Stimulated activated CD4-positive, alpha-beta T cell treated with anti-CD3 and anti-CD28 coated beads, TNF-alpha, amount 100 ng/mL, for 4 hours (primary cell): ENCODE data around the gene DDX60.

Source experiments
- DNase-seq, 3 experiments: peaks; one replicate each; pipeline ENCODE4 v3.0.0-alpha.2; 2020; ENCODE audit warnings: low read depth in 3 of 3

Gene DDX60

DNA sequence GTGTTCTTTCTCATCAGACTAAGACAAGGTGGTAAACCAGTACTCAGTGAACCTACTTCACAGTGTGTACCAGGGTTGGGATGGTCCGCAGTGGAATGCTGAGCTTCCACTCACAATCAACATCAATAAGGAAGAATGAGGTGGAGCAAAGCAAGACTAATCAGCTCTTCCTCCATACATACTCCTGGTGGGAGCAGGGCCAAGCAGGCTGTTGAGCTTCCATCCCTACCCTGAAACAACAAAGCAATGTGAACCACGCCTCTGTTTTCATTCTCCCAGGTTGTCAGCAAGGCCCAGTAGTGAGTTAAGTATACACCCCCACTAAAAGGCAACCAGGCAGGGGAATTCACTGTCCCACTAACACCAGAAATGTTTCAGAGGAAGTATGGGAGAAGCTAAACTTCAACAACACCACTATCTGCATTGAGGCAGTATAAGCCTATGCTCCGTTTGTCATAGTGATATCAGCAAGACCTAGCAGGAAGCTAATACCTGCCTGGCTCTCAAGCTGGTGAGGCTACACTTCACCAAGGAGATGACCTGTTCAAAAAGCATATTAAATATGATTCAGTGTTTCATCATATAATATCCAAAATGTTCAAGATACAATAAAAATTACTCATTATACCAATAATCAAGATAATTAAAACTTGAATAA, 109.5 kb downstream of the DDX60 start:
- DNase-seq = no peak

DNA sequence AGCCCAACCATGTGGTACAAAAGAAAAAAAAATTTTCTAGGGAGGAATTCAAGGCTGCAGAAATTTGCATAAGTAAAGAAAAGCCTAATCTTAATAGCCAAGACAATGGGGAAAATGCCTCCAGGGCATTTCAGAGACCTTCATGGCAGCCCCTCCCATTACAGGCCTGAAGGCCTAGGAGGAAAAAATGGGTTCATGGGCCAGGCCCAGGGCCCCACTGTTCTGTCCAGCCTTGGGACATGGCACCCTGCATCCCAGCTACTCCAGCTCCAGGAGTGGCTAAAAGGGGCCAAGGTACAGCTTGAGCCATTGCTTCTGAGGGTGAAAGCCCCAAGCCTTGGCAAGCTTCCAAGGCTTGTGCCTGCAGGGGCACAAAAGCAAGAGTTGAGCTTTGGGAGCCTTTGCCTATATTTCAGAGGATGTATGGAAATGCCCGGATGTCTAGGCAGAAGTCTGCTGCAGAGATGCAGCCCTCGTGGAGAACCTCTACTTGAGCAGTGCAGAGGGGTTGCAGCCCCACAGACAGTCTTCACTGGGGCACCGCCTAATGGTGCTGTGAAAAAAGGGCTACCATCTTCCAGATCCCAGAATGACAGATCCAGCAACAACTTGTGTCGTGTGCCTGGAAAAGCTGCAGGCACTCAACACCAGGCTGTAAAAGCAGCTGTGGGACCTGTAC, 115.2 kb downstream of the DDX60 start:
- no peak for DNase-seq

DNA sequence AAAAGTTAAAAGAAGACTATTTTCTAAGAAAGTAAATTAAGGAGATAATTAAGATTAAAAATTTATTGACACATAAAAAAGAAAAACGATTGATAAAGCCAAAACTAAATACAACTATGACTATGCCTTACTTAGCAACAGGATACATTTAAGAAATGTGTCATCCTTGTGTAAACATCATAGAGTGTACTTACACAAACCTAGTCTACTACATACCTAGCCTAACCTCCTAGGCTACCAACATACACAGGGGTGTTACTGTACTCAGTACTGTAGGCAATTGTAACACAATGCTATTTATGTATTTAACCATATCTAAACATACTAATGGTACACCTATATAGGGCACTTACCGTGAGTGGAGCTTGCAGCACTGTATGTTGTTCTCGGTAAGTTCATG, 117.9 kb downstream of the DDX60 start:
- DNase-seq = no peak

DNA sequence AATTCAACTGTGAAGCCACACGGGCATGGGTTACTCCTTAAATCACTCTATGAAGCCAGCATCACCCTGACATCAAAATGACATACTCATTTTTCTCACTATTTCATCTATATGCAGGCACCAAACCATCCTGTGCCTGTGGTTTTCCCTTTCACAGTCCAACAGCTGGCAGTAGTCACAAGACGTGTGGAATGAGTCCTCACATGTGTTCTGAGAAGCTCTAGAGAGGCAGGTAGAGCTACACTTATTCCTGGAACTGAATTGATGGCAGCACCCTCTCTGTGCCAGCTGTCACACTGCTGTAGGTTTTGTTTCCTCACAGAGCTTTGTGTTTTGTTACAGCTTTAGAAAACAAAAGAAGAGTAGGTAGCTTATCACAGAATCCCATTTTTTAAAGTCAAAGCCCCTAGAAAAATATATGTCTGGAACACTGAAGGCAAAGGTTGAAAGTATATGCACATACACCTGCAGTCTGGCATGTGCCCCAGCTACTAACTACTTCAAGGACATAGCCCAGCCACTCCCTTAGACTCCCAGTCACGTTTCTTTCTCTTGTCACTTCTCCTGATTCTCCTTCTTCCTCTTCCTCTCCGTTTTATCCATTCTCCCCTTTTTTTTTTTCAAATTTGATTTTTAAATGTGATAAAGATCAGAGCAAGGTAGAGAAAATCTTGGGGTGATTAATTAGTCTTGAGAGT, 119.1 kb downstream of the DDX60 start:
- DNase-seq = no peak

DNA sequence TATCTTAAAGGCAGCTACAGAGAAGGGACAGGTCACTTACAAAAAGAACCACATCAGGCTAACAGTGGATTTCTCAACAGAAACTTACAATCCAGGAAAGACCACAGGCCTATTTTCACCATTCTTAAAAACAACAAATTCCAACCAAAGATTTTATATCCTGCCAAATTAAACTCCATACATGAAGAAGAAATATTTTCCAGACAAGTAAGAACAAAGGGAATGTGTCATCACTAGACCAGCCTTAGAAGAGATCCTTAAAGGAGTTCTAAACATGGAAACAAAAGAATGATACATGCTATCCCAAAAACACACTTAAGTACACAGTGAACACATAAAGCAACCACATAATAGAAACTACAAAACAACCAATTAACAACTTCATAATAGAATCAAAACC, 120.6 kb downstream of the DDX60 start:
- no peak for DNase-seq

DNA sequence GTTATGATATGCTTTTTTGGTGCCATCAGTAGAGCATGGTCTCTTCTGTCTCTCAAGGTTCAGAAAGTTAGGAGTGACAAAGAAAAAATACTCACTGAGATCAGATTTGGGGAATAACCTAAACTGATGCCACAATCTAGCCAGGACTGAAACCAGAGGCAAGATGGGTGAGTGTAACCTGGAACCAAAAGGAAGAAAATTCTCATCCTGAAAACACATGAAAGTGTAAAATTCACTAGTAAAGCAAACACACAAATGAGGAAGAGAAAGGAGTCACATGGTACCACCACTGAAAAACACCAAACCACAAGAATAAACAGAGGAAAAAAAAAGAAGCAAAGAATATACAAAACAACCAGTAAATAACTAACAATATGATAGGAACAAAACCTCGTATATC, 129.8 kb downstream of the DDX60 start:
- DNase-seq = no peak

DNA sequence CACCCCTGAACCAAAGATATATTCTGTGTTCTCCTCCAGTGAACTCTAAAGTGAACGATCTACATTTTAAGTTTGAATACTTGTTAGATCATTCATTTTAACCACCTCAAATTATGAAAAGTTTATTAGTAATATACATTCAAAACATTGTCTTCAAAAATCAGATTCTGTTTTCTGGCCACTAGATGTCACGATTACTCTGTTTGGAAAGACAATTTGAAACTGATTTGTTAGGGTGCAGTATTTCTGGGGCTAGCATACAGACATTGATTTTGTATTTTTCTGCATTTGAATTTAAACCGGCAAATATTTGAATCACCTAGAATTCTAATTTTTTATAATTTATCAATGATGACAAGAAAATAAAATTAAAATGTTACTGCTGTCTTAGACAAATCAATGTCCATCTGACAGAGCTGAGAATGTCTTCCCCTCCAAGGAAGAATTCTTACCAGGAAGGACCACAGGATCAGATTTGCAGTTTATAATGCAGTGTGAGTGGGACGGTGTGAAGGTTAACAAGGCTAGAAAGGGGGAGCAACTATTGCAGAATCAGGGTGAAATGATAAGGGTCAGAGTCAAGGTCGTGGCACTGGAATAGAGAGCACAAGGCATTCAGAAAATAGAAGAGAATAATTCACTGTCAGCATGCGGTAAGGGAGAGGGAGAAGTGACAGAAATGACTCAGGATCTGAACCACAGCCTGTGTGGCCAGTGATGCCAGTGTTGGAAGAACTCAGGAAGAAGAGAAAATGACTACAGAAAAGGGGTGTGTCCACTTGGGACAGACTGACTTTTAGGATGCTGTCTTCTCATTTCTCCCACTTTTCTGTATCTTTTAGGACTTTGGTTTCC, 134.6 kb downstream of the DDX60 start:
- no peak for DNase-seq

DNA sequence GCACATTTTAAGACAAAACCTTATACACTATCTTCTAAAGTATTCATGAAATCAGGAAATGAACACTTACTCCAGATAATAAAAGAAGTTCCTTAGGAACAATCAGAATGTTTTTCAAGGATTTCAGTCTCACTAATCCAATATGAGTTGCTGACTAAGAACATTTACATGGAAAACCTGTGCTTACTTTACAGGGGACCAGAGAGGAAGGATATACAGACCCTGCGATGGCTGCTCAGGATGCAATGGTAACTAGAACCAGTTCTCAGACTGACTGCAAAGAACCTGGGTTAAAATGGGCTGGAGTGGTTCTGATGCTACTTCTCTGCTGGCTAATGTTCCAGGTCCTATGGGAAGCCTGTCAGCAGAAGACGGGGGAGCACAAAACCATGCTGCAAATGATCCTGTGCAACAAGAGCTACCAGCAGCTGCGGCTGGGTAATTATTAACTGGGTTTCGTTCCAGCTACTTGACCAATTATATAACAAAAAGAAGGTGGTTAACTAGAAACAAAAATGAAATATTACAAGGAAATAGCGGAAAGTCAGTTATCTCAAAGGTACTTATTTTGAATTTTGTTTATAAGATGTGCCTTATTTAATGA, 140.9 kb downstream of the DDX60 start:
- no peak for DNase-seq

DNA sequence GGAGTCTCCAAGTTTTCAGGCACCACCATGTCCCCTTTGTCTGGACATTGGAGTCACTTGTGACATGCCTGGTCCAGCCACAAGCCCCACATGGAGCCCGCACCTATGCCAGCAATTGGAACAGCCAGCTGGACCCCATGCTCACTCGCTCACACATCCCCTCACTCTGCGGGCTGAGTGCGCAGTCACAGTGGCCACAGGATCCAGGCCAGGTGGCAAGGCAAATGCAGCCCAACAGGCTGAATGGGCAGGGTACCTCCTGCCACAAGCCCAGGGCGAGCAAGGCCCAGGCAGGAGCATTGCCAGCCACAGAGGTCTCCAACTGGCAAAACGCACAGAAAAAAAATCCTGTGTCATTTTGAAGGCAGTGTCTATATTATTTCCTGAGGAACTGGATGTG, 144.2 kb downstream of the DDX60 start:
- DNase-seq = no peak

DNA sequence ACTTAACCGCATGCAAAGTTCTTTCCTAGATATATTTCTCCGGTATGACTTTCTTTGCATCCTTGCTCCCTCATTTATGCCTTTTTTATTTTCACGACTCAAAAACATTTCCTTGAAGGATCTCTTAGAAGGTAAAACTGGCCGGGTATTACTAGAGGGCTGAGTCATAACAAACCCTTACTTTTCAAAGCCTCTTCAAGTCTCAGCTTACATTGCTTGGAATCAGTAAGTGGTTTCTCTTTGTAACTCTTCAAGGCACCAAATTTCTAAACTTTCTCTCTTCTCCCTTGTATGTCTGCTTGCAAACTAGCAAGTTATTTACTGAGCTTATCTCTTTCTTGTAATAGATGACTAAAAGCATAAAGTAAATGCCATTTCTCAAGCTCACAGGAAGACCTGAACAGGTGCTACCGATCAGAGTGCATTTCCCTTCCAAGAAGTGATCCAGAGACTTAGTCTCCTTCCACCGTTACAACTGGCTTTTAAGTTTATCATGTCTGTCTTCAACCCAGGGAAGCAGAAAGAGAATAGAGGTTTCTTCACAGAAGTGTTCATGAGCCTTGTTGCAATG, 150.8 kb downstream of the DDX60 start:
- no peak for DNase-seq
